ENCODE data around the gene ATRX. TPM values are rescaled to one million over a fixed set of nuclear protein-coding genes. Genes with fewer than 3 reads are reported as not detected.

ATRX gene
- total and polyA plus RNA-seq, 2 donors (not counting 3 experiments of a cell fraction or from before 2014, with no cell fraction given) = 23.5 to 101 TPM

GRCh38 chrX:77603635-77604336, 182.2 kb downstream of the ATRX start:
- POLR2A ChIA-PET = no interaction called here
- Histone ChIP-seq H2AFZ (ENCODE audit: low read depth, low read length) (no peak overlapping the region), H3K27ac (ENCODE audit: insufficient read depth, low read depth, low read length) (no peak overlapping the region), H3K4me1 (ENCODE audit: control insufficient read depth, extremely low read depth, insufficient read depth, low read length) (no peaks in the 10 kb centered on the region), H3K27me3 (ENCODE audit: control insufficient read depth in 2 of 2, insufficient read depth in 2 of 2, low read length in 2 of 2) (no peaks in the 10 kb centered on the region), H3K9ac (replicated peaks; ENCODE audit: extremely low read depth, insufficient read depth, low read length) (no peak overlapping the region), H4K20me1 (replicated peaks; ENCODE audit: control insufficient read depth, extremely low read depth, insufficient read depth, low read length) (no peaks in the 10 kb centered on the region), H3K9me1 (replicated peaks; ENCODE audit: control insufficient read depth, extremely low read depth, insufficient read depth, low read length) (no peaks in the 10 kb centered on the region), H3K9me3 (replicated peaks; ENCODE audit: control insufficient read depth, insufficient read depth, low read length) (no peaks in the 10 kb centered on the region), H3K36me3 (ENCODE audit: control insufficient read depth in 2 of 2, extremely low read depth in 1 of 2, insufficient read depth in 2 of 2, low read length in 2 of 2) (no peaks in the 10 kb centered on the region), H3K4me3 (replicated peaks in 1 of 3; ENCODE audit: insufficient read depth in 1 of 3, low read depth in 1 of 3, low read length in 3 of 3) (no peak overlapping the region), H3K79me2 (ENCODE audit: control insufficient read depth, insufficient read depth, low read length) (no peaks in the 10 kb centered on the region), H3K4me2 (ENCODE audit: insufficient read depth, low read length) (no peak overlapping the region)
- no TSS peak for BruUV-seq (replicated peaks)
- no peak for DNase-seq (ENCODE audit: low read depth, low spot score)
- dilution Hi-C loops (cut with MboI; ENCODE audit: extremely low pct_ligation_motif_present, low sequenced_read_pairs) = no loop called here
- intact Hi-C loops (cut with micrococcal nuclease) = no loop called here
- CTCF ChIA-PET = no interaction called here
- TF ChIP-seq JUN (IDR thresholded peaks at IDR 0.05; ENCODE audit: borderline replicate concordance, insufficient read depth, insufficient read length, low read depth) = no peak
- FAIRE-seq = no peak

- no peaks in the 10 kb centered on the region for H3K27me3 ChIP-seq (ENCODE audit: control insufficient read depth in 2 of 2, insufficient read depth in 2 of 2, low read length in 2 of 2)
- no peak for FAIRE-seq
- CTCF ChIA-PET = interaction anchor here (0.7 kb wide), 2 partner anchors 25 to 438 kb away, joined by 3 read pairs; no protein-coding TSS in a partner anchor
These were observed 188.5 kb downstream of the ATRX start for GRCh38 chrX:77597511-77597910.

More at GRCh38 chrX:77597511-77597910, 188.5 kb downstream of the ATRX start:
- BruUV-seq (replicated peaks) = no TSS peak
- Histone ChIP-seq H3K27ac (ENCODE audit: insufficient read depth, low read depth, low read length) (no peak overlapping the region), H3K9me1 (replicated peaks; ENCODE audit: control insufficient read depth, extremely low read depth, insufficient read depth, low read length) (no peaks in the 10 kb centered on the region), H3K4me2 (ENCODE audit: insufficient read depth, low read length) (no peak overlapping the region), H4K20me1 (replicated peaks; ENCODE audit: control insufficient read depth, extremely low read depth, insufficient read depth, low read length) (no peaks in the 10 kb centered on the region), H3K36me3 (ENCODE audit: control insufficient read depth in 2 of 2, extremely low read depth in 1 of 2, insufficient read depth in 2 of 2, low read length in 2 of 2) (no peaks in the 10 kb centered on the region), H3K9ac (replicated peaks; ENCODE audit: extremely low read depth, insufficient read depth, low read length) (no peak overlapping the region), H3K4me3 (replicated peaks in 1 of 3; ENCODE audit: insufficient read depth in 1 of 3, low read depth in 1 of 3, low read length in 3 of 3) (no peak overlapping the region), H3K9me3 (replicated peaks; ENCODE audit: control insufficient read depth, insufficient read depth, low read length) (no peaks in the 10 kb centered on the region), H2AFZ (ENCODE audit: low read depth, low read length) (no peak overlapping the region), H3K79me2 (ENCODE audit: control insufficient read depth, insufficient read depth, low read length) (no peaks in the 10 kb centered on the region), H3K4me1 (ENCODE audit: control insufficient read depth, extremely low read depth, insufficient read depth, low read length) (no peaks in the 10 kb centered on the region)
- TF ChIP-seq CTCF (IDR thresholded peaks at IDR 0.05; ENCODE audit: extremely low read depth in 1 of 2, insufficient read depth in 1 of 2, low read depth in 1 of 2, low read length in 2 of 2) (no peak), MYC (IDR thresholded peaks at IDR 0.05; ENCODE audit: low read depth, low read length) (no peak), GATA2 (IDR thresholded peaks at IDR 0.05; ENCODE audit: insufficient read depth, insufficient read length, low read depth, low read length) (no peak), POLR2AphosphoS5 (IDR thresholded peaks at IDR 0.05; ENCODE audit: insufficient read depth, low read depth, low read length) (no peak), MAX (IDR thresholded peaks at IDR 0.05; ENCODE audit: insufficient read depth, insufficient read length) (no peak), FOS (IDR thresholded peaks at IDR 0.05; ENCODE audit: borderline replicate concordance, insufficient read depth, low read length) (no peak), EZH2 (IDR thresholded peaks at IDR 0.05; ENCODE audit: borderline replicate concordance, low read depth, low read length, severe bottlenecking) (no peak), POLR2A (IDR thresholded peaks at IDR 0.05; ENCODE audit: low read depth, low read length) (no peak), JUN (IDR thresholded peaks at IDR 0.05; ENCODE audit: borderline replicate concordance, insufficient read depth, insufficient read length, low read depth) (no peak)
- intact Hi-C loops (cut with micrococcal nuclease) = loop anchor here (2.0 to 5.0 kb wide), 3 partner anchors 155 to 1040 kb away; no protein-coding TSS in a partner anchor
- dilution Hi-C loops (cut with MboI; ENCODE audit: extremely low pct_ligation_motif_present, low sequenced_read_pairs) = no loop called here
- POLR2A ChIA-PET = no interaction called here
- no peak for DNase-seq (ENCODE audit: low read depth, low spot score)
